GM21381 (cell line): Measurements from ENCODE around the gene IKZF4.

Experiments
- ATAC-seq: cut with Tn5 transposase; IDR thresholded peaks from one replicate; pipeline ENCODE4 v1.9.1; 2021; ENCODE audit warnings: mild to moderate bottlenecking, moderate library complexity; ENCODE audit not compliant: unreplicated experiment

IKZF4 gene

DNA sequence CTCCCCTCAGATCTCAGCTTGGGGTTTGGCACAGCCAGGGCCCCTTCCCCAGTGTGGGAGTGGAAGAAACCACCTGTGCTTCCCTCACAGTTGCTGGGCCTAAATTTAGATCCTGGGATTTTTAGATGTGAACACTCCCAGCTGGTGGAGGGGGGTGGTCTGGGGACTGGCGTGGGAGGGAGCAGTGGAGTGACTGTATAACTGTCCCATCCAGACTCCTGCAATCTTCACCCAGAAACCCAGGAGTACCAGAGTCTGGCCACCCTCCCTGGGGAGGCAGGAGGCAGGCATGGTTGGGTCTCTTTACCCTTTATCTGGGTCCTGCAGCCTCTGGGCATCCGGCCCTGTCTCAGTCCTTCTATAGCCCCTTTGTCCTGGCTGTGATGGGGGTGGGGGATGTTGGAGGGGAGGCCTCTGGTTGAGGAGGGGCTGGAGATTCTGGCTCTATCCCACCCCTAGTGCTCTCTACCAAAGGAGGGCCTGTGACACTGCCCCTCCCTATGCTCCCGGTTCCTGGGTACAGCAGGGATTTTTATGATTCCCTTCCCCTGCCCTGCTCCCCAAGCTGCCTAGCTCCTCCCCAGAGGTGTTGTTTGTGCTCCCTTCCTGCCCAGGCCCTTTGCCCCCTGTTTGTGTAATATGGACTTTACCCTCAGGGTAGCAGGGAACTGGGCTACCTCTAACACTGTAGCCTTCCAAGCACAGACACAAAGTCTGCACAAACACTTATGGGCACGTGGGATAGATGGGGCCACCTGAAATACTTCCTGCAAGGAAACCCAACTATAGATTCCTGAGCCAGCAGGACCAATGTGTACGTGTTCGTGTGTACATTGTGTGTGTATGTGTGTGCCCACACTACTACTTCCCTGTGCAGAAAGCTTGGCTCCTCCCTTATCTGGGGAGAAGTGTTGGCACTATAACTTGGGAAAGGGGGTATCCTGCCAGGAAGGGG is 60.8 kb downstream of the IKZF4 start:
- ATAC-seq, result no peak

DNA sequence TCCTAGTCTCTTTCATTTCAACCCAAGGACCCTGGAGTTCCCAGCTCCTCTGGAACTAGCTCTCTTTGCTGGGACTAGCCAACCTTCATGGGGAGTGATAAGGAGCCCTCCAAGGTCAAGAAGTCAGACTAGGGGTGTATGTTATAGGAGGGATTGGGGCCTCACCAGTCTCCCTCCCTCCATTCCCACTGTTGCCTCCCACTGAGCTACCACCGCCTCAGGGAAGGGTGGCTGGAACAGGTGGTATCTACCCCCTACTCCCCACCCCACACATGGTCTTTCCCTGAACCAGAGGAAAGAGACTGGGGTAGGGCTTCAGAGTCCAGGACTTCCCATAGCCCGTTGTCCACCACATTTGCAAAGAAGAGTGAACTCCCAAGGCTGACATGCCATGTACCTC is 61.5 kb downstream of the IKZF4 start:
- no peak for ATAC-seq

DNA sequence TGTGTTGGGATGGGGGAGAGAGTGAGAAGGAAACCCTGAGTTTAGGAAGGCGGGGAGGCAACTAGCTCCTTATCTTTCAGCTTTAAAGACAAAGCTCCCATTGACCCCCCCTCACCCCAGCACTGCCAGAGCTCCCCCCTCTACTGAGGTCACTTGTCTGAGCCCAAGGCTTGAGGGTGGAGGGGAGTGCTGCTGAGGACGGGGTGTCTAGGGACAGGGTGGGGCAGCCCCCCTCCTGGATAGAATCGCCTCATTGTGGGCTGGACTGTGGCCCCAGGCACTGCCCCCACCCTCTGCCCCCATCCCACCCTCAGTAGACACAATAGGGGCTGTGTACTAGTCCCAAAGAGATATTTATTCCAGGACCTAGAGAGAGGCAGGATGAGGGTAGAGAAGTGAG is 62.1 kb downstream of the IKZF4 start:
- no peak for ATAC-seq

DNA sequence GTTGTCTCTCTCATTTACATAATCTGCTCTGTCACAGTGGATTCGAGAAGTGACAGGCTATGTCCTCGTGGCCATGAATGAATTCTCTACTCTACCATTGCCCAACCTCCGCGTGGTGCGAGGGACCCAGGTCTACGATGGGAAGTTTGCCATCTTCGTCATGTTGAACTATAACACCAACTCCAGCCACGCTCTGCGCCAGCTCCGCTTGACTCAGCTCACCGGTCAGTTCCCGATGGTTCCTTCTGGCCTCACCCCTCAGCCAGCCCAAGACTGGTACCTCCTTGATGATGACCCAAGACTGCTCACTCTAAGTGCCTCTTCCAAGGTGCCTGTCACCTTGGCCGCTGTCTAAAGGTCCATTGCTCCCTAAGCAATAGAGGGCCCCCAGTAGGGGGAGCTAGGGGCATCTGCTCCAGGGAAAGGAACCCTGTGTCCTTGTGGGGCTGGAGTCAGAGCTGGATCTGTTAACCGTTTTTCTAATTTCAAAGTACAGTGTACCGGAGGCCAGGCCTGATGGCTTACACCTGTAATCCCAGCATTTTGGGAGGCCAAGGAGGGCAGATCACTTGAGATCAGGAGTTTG is 64.2 kb downstream of the IKZF4 start:
- no peak for ATAC-seq

DNA sequence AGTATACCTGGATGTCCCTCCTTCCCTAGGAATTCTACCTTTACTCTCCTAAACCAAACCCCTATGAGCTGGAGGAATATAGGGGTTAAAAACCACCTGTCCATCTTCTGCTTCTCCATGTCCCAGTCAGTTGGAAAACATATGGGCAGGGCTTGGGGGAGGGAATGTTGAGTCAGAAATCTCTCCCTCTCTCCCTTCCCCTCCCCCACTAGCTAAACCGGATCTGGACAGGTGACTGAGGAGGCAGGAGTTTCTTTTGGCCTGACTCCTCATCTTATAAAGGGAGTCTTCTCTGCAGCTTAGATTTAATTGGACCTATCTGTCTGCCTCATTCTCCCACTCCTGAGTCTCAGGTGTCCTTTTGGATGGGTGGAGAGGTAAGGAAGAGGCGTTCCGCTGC is 65.3 kb downstream of the IKZF4 start:
- no peak for ATAC-seq

DNA sequence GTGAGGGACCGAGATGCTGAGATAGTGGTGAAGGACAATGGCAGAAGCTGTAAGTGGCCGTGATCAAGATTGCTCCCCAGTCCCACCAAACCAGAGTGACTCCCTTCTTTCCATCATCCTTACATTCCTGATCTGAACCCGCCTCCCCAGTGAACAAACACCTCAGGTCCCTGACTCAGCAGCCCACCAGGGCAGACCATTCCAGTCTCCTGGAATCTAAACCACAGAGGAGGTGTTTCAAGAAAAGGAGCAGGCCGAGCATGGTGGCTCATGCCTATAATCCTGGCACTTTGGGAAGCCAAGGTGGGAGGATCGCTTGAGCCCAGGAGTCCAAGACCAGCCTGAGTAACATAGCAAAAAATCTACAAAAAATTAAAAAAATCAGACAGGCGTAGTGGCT is 65.8 kb downstream of the IKZF4 start:
- ATAC-seq, result no peak

DNA sequence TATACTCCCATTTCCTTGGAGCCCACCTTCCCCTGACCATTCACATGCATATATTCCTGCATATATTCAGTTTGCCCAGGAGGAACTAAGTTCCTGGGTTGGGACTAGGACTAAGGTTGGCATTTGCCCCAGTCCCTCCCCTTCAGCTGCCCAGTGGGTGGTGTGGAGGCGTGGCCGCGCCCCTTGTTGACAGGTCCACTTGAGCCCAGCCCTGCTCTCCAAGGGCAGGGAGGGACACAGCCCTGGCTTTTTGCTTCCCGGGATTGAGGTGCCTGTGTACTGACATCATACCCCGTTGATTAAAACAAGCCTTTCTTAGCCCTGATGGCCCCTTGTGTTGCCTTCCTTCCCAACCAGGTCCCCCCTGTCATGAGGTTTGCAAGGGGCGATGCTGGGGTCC is 66.4 kb downstream of the IKZF4 start:
- ATAC-seq, result no peak
